EL (cell line): ENCODE data around the gene NFKBIL1.

Experiments used
- DNase-seq: peaks from one replicate; pipeline ENCODE4 v3.0.0-alpha.2; 2016

Gene NFKBIL1

GRCh38 chr6:31535538-31536324, 11.7 kb upstream of the NFKBIL1 start:
- DNase-seq, result no peak

- DNase-seq, result no peak
These were observed 8.5 kb upstream of the NFKBIL1 start for GRCh38 chr6:31538805-31539400.

GRCh38 chr6:31540640-31541039, 6.8 kb upstream of the NFKBIL1 start:
- no peak for DNase-seq

GRCh38 chr6:31541059-31541657, 6.2 kb upstream of the NFKBIL1 start:
- DNase-seq, result peak; percentile 56

GRCh38 chr6:31541658-31542521, 5.5 kb upstream of the NFKBIL1 start, which contains the start of gene DDX39B:
Gene DDX39B, minus strand, starts transcription at chr6:31542003. Its CDS starts 1,471 bp downstream, at chr6:31540532.
- DNase-seq, result peak; percentile 98

- DNase-seq, result no peak
These were observed 3.8 kb upstream of the NFKBIL1 start for GRCh38 chr6:31543639-31544038.

- no peak for DNase-seq
These were observed 2.7 kb upstream of the NFKBIL1 start for GRCh38 chr6:31544676-31545075.

- no peak for DNase-seq
These were observed 2.1 kb upstream of the NFKBIL1 start for GRCh38 chr6:31545291-31545690.

- peak; percentile 93 for DNase-seq
These were observed 960 bp upstream of the NFKBIL1 start, which contains the start of gene ATP6V1G2 for GRCh38 chr6:31546339-31546957. Gene ATP6V1G2, minus strand, starts transcription at chr6:31546608. Its CDS starts 49 bp downstream, at chr6:31546559.

GRCh38 chr6:31547727-31548543, 527 bp downstream of the NFKBIL1 start:
- DNase-seq, result no peak

- no peak for DNase-seq
These were observed 1.1 kb downstream of the NFKBIL1 start for GRCh38 chr6:31548544-31548873.

GRCh38 chr6:31551371-31551770, 4.0 kb downstream of the NFKBIL1 start:
- peak; percentile 69 for DNase-seq

GRCh38 chr6:31556307-31556706, 8.9 kb downstream of the NFKBIL1 start:
- no peak for DNase-seq

GRCh38 chr6:31557443-31558317, 10.3 kb downstream of the NFKBIL1 start:
- DNase-seq, result no peak

GRCh38 chr6:31558318-31558625, 10.9 kb downstream of the NFKBIL1 start:
- no peak for DNase-seq

GRCh38 chr6:31558631-31559500, 11.5 kb downstream of the NFKBIL1 start:
- DNase-seq, result peak; percentile 34

GRCh38 chr6:31559606-31559957, 12.2 kb downstream of the NFKBIL1 start:
- no peak for DNase-seq

- peak; percentile 96 for DNase-seq
These were observed 12.7 kb downstream of the NFKBIL1 start for GRCh38 chr6:31559958-31560696.

GRCh38 chr6:31560697-31561058, 13.3 kb downstream of the NFKBIL1 start:
- DNase-seq, result no peak
